Kidney (tissue), 14 donors: ENCODE results near the gene TOGARAM2. TPM values are rescaled to one million over a fixed set of nuclear protein-coding genes. Genes with fewer than 3 reads are reported as not detected.

Source experiments
- DNase-seq, 5 donors: peaks; one replicate each; pipeline ENCODE4 v3.0.0-alpha.2; 2013 to 2020
- FAIRE-seq: peaks from 2 replicates; lab custom pipeline; 2012; peaks lifted over from hg19 to GRCh38; lab: Jason Lieb, UNC
- H3K27ac ChIP-seq, 2 donors: one replicate each; pipeline ENCODE4 v1.7.0; 2013; ENCODE audit warnings: low read depth in 2 of 2, low read length in 2 of 2, inconsistent platforms in 1 of 2
- H3K27me3 ChIP-seq: one replicate; pipeline ENCODE4 v1.7.1; 2013; ENCODE audit warnings: low read length, inconsistent platforms; ENCODE audit not compliant: control insufficient read depth, insufficient read depth
- H3K36me3 ChIP-seq, 3 donors: one replicate each; pipeline versions ENCODE4 v1.7.0 to v1.7.1; 2013; ENCODE audit warnings: low read length in 3 of 3, control low read depth in 1 of 3, inconsistent platforms in 1 of 3; ENCODE audit not compliant: insufficient read depth in 3 of 3, control insufficient read depth in 2 of 3
- H3K4me1 ChIP-seq, 3 donors: one replicate each; pipeline versions ENCODE4 v1.7.0 to v1.7.1; 2013; ENCODE audit warnings: low read length in 3 of 3, inconsistent platforms in 1 of 3, low read depth in 1 of 3; ENCODE audit not compliant: control insufficient read depth in 2 of 3, insufficient read depth in 2 of 3
- H3K4me3 ChIP-seq, 3 donors: one replicate each; pipeline versions ENCODE4 v1.7.0 to v1.8.1; 2013; ENCODE audit warnings: low read length in 3 of 3, control low read depth in 1 of 3, inconsistent platforms in 1 of 3
- H3K9ac ChIP-seq, 3 donors: one replicate each; pipeline versions ENCODE4 v1.7.0 to v1.7.1; 2013; ENCODE audit warnings: low read length in 3 of 3, control low read depth in 1 of 3, inconsistent platforms in 1 of 3
- H3K9me3 ChIP-seq, 3 donors: one replicate each; pipeline versions ENCODE4 v1.7.0 to v1.7.1; 2013; ENCODE audit warnings: low read length in 3 of 3, control low read depth in 1 of 3, inconsistent platforms in 1 of 3; ENCODE audit not compliant: control insufficient read depth in 2 of 3, insufficient read depth in 1 of 3
- CTCF ChIP-seq: IDR thresholded peaks from 3 replicates; pipeline ENCODE4 v1.5.1; 2012; ENCODE audit warnings: mild to moderate bottlenecking, moderate library complexity, borderline replicate concordance; ENCODE audit not compliant: insufficient read depth; ENCODE audit errors: extremely low read depth
- intact Hi-C: fragments of 100-400 bp; cut with DNase I; formaldehyde crosslinking; loops from one replicate; pipeline ENCODE4 v1.11.1; 2022
- polyA plus RNA-seq: library from polyadenylated mRNA; stranded (reverse); fragments of 350-450 nt; fragmentation: Illumina TruSeq; extraction: RNeasy Lipid Tissue Mini Kit (QIAGEN cat#74804); gene quantifications from one replicate; pipeline ENCODE4 v1.2.3, GENCODE V29; 2014; ENCODE audit warnings: low read depth, low replicate concordance; ENCODE audit not compliant: insufficient read depth
- total RNA-seq: library from RNA; stranded (reverse); fragmentation: NEBNext Ultra II Directional; extraction: Animal tissue kit (Norgen Biotek cat#: 25700); gene quantifications from one replicate; pipeline ENCODE4 v1.2.1, GENCODE V29; 2021
- donor health status: control.
- donor health status: control.
- donor health status: control.
- donor health status: control.
- donor health status: control.
- donor health status: DM: yes; HTN: yes; CAD: no.
- donor health status: Normal renal cell carcinoma (clear cell type).

Gene TOGARAM2
- total and polyA plus RNA-seq, 2 donors from 2014 or later, result 0.60 to 1.4 TPM

GRCh38 chr2:29047083-29047845 lies 66.2 kb downstream of the TOGARAM2 start:
- Histone ChIP-seq H3K27me3 (no peaks in the 10 kb centered on the region), H3K27ac (no peak overlapping the region), H3K9ac (no peak overlapping the region), H3K36me3 (no peaks in the 10 kb centered on the region), H3K4me1 (no peaks in the 10 kb centered on the region), H3K9me3 (no peaks in the 10 kb centered on the region), H3K4me3 (no peak overlapping the region)
- FAIRE-seq, result no peak
- no peak for TF ChIP-seq CTCF
- DNase-seq, result no peak
- intact Hi-C loops, result no loop called here

GRCh38 chr2:29050591-29050990 lies 69.5 kb downstream of the TOGARAM2 start:
- FAIRE-seq, result no peak
- intact Hi-C loops, result no loop called here
- no peak overlapping the region for H3K4me3 ChIP-seq

GRCh38 chr2:29051730-29052129 lies 70.6 kb downstream of the TOGARAM2 start:
- H3K27me3 ChIP-seq, result no peaks in the 10 kb centered on the region
- no peak overlapping the region for H3K4me3 ChIP-seq
- no peak for TF ChIP-seq CTCF
- DNase-seq (no peak), FAIRE-seq (no peak)
- no peak overlapping the region for H3K9ac ChIP-seq
- no peaks in the 10 kb centered on the region for H3K36me3 ChIP-seq
- H3K27ac ChIP-seq, result no peak overlapping the region
- H3K9me3 ChIP-seq, result no peaks in the 10 kb centered on the region
- intact Hi-C loops, result no loop called here
- no peaks in the 10 kb centered on the region for H3K4me1 ChIP-seq

More at GRCh38 chr2:29050591-29050990, 69.5 kb downstream of the TOGARAM2 start:
- Histone ChIP-seq H3K9ac (no peak overlapping the region), H3K9me3 (no peaks in the 10 kb centered on the region), H3K36me3 (no peaks in the 10 kb centered on the region), H3K27me3 (no peaks in the 10 kb centered on the region), H3K27ac (no peak overlapping the region), H3K4me1 (no peaks in the 10 kb centered on the region)
- no peak for DNase-seq
- TF ChIP-seq CTCF, result no peak
